HG02678 (cell line): ENCODE data around the gene HIPK1.
"Not testable (repeated sequence)": the region's sequence is repeated elsewhere in the genome, so short reads cannot be mapped to it uniquely, and the experiment has no call there.

ENCODE experiments used
- ATAC-seq: cut with Tn5 transposase; IDR thresholded peaks from one replicate; pipeline ENCODE4 v1.9.1; 2021; ENCODE audit warnings: mild to moderate bottlenecking, moderate library complexity; ENCODE audit not compliant: unreplicated experiment

The HIPK1 gene

DNA sequence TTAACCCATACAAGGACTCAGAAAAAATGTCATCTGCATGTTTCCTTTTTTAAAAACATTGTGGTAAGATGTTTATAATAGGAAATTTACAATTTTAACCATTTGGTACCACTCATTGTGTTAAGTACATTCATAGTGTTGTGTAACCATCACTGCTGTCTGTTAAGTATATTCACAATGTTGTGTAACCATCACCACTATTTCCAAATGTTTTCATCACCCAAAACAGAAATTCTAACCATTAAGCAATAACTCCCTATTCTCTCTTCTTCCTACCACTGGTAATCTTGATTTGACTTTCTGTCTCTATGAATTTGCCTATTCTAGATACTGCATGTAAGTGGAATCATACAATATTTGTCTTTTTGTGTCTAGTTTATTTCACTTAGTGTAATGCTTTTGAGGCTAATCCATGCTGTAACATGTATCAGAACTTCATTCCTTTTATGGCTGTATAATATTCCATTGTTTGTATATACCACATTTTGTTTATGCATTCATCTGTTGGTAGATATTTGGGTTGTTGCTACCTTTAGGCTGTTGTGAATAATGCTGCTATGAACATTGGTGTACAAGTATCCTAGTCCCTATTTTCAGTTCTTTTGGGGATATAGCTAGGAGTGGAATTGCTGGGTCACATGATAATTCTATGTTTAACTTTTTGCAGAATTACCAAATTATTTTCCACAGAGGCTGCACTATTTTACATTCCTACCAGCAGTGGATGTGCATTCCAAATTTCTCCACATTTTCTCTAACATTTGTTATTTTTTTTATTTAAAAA, 14.1 kb downstream of the HIPK1 start:
- no peak for ATAC-seq

DNA sequence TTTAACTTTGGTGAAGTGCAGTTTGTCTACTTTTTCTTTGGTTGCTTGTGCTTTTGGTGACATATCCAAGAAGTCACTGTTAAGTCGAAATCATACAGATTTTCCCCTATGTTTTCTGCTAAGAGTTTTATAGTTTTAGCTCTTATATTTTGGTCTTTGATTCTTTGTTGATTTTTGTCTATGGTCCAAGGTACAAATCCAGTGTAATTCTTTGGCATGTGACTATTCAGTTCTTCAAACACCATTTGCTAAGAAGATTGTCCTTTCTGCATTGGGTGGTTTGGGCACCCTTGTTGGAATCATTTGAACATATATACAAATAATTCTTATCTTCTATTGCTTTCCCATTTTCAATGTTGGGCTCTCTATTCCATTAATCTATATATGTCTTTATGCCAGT, 16.2 kb downstream of the HIPK1 start:
- ATAC-seq, result no peak

DNA sequence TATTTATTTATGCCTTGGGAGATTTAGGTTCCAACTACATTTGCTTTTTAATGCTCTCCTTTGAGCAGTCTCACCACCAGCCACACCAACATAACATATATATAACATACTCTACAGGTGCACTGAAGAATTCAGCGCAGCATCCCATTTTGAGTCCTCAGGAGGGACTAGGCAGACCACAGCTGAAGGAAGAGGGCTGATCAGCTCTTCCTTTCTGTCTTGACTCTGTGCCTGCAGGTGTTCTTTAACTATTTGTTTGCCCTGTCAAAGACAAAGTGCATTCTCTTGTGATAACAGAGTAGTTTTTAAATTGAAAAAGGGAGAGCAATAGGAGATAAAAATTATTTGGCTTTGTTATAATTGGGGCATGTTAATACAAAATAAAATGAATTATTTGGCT, 17.0 kb downstream of the HIPK1 start:
- no peak for ATAC-seq

DNA sequence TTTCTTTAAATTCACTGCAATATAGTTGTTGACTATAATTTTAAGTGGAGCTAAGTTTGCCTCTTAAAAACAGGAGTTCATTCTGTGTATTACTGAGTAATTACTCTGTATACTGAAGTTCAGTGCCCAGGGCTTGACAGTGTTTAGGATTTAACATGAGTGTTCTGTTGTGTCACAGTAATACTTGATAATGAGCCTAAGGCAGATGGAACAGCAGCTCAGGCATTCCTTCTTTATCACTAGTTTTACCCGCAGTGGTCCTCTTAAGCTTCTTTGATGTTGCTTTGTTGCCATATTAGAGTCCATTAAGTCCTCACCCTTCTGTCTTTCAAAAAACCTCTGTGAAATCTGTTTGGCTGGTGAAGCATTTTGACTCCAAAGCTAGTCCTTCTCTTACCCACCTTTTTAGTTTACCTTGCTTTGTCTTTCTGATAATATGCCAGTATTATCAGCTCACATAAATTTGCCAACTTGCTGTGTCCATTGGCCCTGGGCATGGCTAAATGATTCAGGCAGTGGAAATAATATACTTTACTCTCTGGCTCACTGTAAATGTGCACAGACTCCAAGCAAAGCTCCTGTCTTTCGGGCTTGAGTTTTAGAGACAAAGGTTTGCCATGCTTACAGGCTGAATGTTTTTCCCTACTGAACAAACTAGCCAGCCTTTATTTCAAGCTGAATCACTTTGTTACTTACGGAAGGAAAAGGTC, 17.7 kb downstream of the HIPK1 start:
- ATAC-seq, result no peak

DNA sequence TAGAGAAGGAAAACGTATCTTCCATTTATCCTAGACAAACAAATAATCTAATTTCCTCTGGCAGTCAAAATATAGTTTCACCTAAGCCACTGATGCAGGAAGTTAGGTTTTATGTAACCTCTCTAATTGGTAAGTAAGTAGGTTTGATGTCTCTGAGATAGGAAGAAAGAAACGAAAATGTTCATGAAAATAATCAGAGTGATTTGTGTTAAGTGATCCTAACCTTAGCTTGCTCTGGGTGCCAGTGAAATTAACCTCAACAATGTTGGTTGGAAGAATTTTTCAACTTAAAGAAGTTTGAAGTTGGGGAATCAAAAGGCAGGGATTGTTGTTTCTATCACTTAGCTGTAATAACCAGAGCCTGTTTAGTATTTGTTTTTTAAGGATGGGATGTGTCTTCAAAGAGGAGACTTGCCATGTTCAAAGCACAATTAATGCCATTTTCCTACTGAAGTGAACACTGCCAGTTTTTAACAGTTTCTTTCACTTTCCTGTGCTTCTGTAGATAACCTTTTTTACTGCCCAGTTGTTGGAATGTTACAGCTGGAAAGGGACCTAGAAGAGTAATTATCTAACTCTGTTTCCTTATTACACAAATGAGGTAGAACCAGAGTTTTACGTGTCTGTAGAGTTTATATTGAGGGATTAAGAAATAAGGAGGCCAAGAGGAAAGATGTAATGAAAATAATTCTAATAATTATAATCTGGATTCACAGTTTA, 18.4 kb downstream of the HIPK1 start:
- ATAC-seq, result no peak

DNA sequence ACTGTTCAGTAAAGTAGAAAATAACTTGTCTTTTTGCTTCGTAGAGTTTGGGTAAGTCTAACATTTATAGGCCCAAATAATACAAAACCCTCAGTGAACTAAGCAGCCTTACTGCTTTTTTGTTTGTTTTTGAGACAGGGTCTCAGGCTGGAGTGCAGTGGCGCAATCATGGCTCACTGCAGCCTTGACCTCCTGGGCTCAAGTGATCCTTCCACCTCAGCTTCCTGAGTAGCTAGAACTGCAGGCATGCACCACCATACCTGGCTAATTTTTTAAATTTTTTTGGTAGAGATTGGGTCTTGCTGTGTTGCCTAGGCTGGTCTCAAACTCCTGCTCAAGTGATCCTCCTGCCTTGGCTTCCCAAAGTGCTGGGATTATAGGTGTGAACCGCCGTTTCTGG, 19.0 kb downstream of the HIPK1 start:
- not testable (repeated sequence) for ATAC-seq

DNA sequence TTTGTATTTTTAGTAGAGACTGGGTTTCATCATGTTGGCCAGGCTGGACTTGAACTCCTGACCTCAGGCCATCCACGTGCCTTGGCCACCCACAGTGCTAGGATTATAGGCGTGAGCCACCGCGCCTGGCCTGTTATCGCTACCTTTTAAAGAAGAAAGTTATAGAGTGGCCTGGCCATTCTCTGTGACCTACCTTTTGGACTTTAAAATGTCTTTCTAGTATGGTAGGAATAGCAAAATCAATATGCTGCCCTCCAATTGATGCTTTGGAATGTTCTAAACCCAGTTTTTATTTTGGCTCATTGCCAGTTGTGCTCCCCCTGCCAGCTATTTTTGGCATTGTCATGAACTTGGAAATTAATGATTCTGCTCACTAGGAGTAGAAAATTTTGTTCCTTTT, 19.9 kb downstream of the HIPK1 start:
- ATAC-seq, result no peak

DNA sequence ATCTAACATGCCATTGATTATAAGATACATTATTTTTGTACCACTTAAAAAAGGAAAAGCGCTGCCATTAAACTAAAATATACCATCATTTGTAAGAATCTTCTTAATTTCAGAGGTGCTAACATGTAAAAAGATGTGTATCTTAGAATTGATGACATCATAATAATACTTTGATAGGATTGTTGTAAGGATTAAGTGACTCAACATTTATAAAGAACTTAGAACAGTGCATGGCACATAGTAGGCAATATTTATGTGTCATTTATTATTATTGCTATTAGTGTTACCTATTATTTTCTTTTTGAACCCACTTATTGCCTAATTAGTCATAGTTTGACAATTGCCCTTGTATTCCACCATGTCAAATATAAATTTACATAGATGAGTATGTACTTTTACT, 21.8 kb downstream of the HIPK1 start:
- no peak for ATAC-seq

DNA sequence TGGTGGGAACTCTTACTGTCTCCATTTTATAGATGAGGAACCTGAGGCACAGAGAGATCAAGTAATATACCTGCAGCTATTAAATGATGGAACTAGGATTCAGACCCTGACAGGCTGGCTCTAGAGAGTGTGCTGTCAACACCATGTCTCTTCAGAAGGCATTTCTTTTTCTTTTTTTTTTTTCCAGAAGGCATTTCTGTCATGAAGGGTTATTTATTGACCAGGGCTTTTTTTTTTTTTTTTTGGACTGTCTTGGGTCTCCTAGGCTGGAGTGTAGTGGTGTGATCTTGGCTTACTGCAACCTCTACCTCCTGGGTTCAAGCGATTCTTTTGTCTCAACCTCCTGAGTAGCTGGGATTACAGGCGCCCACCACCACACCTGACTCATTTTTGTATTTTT, 22.6 kb downstream of the HIPK1 start:
- no peak for ATAC-seq

DNA sequence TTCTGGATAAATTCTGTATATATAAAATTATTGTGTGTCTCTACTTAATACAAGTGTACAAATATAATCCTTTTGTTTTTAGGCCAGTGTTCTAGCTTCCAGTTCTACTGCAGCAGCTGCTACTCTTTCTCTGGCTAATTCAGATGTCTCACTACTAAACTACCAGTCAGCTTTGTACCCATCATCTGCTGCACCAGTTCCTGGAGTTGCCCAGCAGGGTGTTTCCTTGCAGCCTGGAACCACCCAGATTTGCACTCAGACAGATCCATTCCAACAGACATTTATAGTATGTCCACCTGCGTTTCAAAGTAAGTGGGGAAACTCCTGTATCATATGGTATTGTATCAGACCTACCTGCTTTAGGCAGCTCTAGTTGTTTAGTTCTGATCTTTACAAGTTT, 28.9 kb downstream of the HIPK1 start:
- no peak for ATAC-seq

DNA sequence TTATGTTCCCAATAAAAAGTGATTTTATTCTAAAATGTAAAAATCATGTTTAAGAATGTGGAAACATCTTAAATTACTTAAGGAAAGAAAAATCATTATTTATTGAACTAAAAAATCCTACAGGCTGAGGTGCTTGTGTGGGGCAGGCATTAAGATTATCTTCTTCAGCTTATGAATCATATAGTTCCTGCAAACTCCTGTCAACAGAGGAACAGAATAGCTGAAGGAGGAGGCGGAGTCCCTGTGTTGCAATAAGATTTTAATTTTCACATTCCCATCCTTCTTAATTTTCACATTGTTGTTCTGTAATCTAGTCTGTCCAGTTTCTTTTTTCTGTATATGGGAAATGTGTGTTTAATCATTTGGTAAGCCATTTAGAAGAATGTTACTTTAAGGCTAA, 29.6 kb downstream of the HIPK1 start:
- no peak for ATAC-seq

DNA sequence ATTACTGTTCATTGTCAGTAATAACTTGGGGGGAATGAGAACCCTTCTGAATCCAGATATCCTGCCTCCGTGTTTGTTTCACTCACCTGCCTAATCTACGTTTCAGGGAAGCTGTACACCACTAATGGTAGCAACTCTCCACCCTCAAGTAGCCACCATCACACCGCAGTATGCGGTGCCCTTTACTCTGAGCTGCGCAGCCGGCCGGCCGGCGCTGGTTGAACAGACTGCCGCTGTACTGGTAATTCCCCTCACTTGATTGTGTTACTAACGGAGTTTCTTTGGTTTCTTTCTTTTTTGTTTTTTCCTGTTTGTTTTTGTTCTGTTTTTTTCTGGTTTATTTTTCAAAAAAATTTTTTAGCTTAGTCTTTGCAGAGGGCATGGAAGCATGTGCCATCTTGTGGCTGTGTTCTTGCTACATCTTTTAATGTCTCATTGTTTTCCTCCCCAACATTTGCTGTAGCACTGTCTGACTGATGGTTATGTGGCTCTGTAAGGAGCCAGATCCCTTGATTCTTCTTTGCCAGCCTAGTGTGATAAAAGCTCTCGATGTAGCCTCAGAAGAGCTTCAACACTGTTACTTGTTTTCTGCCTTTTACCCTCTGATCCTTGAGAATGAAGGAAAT, 34.3 kb downstream of the HIPK1 start:
- no peak for ATAC-seq

DNA sequence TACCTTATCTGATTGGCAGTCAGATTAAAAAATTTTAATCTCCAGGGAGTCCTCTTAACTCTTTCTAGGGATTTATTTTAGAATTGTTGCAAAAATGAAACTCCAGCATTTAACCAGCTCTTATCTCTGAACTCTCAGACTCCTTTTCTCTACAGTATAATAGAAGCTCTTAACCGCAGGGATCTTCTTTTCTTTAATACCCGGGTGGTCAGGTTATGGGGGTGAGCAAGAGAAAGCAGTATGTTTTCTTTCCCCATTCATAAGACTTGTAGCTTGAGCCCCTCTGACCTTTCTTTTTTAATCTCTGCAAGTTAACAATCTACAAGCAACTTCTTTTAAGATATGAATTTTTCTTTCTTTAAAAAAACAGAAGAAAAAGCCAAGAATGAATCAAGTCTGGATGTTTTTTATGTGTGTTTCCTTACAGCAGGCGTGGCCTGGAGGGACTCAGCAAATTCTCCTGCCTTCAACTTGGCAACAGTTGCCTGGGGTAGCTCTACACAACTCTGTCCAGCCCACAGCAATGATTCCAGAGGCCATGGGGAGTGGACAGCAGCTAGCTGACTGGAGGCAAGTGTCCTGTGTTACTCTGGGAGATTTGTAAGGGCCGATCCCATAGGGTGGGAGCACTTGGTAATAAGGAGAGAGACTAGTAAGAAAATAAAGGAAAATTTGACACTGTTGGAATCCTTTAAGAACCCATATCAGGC, 36.7 kb downstream of the HIPK1 start:
- ATAC-seq, result no peak

DNA sequence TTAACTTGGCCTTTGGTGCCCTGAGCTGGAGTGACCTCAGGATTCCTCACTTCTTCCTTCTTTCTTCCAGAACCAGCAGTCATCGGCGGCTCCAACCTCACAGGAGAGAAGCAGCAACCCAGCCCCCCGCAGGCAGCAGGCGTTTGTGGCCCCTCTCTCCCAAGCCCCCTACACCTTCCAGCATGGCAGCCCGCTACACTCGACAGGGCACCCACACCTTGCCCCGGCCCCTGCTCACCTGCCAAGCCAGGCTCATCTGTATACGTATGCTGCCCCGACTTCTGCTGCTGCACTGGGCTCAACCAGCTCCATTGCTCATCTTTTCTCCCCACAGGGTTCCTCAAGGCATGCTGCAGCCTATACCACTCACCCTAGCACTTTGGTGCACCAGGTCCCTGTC, 43.8 kb downstream of the HIPK1 start:
- no peak for ATAC-seq

DNA sequence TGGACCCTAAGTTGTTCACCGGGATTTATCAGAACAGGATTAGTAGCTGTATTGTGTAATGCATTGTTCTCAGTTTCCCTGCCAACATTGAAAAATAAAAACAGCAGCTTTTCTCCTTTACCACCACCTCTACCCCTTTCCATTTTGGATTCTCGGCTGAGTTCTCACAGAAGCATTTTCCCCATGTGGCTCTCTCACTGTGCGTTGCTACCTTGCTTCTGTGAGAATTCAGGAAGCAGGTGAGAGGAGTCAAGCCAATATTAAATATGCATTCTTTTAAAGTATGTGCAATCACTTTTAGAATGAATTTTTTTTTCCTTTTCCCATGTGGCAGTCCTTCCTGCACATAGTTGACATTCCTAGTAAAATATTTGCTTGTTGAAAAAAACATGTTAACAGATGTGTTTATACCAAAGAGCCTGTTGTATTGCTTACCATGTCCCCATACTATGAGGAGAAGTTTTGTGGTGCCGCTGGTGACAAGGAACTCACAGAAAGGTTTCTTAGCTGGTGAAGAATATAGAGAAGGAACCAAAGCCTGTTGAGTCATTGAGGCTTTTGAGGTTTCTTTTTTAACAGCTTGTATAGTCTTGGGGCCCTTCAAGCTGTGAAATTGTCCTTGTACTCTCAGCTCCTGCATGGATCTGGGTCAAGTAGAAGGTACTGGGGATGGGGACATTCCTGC, 46.2 kb downstream of the HIPK1 start:
- ATAC-seq, result no peak

DNA sequence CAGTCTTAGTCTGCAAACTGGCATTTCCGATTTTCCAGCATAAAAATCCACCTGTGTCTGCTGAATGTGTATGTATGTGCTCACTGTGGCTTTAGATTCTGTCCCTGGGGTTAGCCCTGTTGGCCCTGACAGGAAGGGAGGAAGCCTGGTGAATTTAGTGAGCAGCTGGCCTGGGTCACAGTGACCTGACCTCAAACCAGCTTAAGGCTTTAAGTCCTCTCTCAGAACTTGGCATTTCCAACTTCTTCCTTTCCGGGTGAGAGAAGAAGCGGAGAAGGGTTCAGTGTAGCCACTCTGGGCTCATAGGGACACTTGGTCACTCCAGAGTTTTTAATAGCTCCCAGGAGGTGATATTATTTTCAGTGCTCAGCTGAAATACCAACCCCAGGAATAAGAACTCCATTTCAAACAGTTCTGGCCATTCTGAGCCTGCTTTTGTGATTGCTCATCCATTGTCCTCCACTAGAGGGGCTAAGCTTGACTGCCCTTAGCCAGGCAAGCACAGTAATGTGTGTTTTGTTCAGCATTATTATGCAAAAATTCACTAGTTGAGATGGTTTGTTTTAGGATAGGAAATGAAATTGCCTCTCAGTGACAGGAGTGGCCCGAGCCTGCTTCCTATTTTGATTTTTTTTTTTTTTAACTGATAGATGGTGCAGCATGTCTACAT, 47.6 kb downstream of the HIPK1 start:
- no peak for ATAC-seq

DNA sequence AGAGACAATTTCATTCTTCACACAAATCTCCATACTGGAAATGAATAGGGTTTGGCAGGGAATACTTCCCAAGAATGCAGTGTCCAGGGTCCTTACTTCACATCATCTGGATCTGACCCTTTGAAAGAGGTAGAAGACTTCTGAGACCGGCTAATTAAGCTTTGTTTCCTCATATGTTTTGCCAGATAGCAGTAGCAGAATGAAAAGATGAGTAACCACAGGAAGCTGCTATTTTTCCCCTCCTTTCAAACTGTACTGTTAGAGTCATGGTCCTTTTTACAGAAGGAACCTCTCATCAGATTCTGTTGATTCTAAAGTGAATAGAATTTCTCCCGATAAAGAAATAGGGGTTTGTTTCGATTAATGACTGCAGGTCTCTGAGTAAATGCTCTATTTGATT, 48.8 kb downstream of the HIPK1 start:
- ATAC-seq, result no peak

DNA sequence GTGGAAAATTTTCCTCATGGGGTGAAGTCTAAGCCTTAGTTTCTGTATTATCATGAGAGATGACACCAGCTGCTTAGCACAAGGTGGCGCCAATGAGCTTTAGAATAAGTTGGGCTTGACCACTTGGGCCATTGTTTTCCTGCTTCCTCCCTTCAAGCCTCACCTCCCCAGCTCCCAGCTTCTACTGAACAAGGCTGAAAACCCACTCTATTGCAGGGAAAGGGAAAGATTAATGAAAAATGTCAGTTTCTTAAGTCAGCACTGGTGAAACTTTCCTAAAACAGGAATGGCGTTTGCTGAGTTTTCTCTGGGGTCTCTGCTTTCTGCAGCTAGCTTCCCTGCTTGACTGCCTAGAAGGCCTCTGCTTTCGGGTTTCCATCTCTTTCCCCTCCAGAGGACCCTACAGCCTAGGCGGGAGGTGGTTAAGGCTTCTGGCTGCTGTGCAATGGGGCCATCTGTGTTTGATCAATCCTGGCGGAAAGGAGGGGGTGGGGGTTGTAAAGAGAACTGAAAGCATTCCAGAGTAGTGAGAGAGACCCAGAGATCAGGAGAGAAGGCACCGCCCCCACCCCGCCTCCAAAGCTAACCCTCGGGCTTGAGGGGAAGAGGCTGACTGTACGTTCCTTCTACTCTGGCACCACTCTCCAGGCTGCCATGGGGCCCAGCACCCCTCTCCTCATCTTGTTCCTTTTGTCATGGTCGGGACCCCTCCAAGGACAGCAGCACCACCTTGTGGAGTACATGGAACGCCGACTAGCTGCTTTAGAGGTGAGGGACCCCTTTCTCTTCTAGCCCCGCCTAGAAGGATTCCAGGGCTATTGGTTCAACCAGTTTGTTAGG, 50.0 kb downstream of the HIPK1 start, which contains the start of gene OLFML3:
TSS of gene OLFML3 (plus strand) at position 612 of the 840 bp plus-strand sequence. CDS start at position 655, 43 bp downstream.
- ATAC-seq, result no peak

DNA sequence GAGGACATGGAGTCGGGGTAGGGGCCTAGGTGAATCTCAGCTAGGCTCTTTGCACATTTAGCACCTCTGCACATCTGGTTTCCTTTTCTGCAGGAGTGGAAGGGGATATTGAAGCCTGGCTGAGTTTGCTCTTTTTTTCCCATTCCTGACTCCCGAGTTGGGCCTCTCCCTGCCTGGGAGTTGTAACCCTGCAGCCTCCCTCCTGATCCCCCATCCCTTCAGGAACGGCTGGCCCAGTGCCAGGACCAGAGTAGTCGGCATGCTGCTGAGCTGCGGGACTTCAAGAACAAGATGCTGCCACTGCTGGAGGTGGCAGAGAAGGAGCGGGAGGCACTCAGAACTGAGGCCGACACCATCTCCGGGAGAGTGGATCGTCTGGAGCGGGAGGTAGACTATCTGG, 51.0 kb downstream of the HIPK1 start:
- no peak for ATAC-seq
